OCI-LY7 (cell line): ENCODE results near the gene COL9A1. TPM values are rescaled to one million over a fixed set of nuclear protein-coding genes. Genes with fewer than 3 reads are reported as not detected.

Experiments used
- BruUV-seq: library from RNA; stranded (reverse); fragments of 400-500 nt; replicated peaks from 2 replicates; lab custom pipeline; 2021; lab: Mats Ljungman, UMichigan
- CTCF ChIA-PET: fragments of 300-600 bp; sonication (Branson Sonifier 250); formaldehyde crosslinking; loops from one replicate; lab custom pipeline; 2022; ENCODE audit warnings: antibody characterized with exemption; ENCODE audit not compliant: unreplicated experiment; lab: Charles Lee
- POLR2A ChIA-PET: fragments of 300-600 bp; sonication (Branson Sonifier 250); formaldehyde crosslinking; loops from one replicate; lab custom pipeline; 2022; ENCODE audit warnings: antibody characterized with exemption; lab: Charles Lee
- DNase-seq: peaks from one replicate; pipeline ENCODE4 v3.0.0-alpha.2; 2015; ENCODE audit warnings: low spot score
- H2AFZ ChIP-seq: fragments of 200-600 bp; sonication (generic), shearing (Covaris generic); 2 replicates; pipeline ENCODE4 v1.6.1; 2014; ENCODE audit warnings: mild to moderate bottlenecking, antibody characterized with exemption, low read length, moderate library complexity
- H3K27ac ChIP-seq: fragments of 200-600 bp; sonication (generic); 2 replicates; pipeline ENCODE4 v1.5.1; 2014; ENCODE audit warnings: mixed run types, low read depth, mild to moderate bottlenecking, moderate library complexity, low read length, inconsistent platforms; ENCODE audit not compliant: poor library complexity, severe bottlenecking
- H3K36me3 ChIP-seq: fragments of 200-600 bp; sonication (generic); 2 replicates; pipeline ENCODE4 v1.6.1; 2014; ENCODE audit warnings: mild to moderate bottlenecking, antibody characterized with exemption, low read length, moderate library complexity, mixed read lengths; ENCODE audit not compliant: insufficient read depth
- H3K4me1 ChIP-seq: fragments of 200-600 bp; sonication (generic); 2 replicates; pipeline ENCODE4 v1.5.1; 2014; ENCODE audit warnings: mild to moderate bottlenecking, low read length; ENCODE audit not compliant: insufficient read depth, poor library complexity, severe bottlenecking
- H3K4me2 ChIP-seq: fragments of 200-600 bp; sonication (generic); 2 replicates; pipeline ENCODE4 v1.6.1; 2014; ENCODE audit warnings: mild to moderate bottlenecking, low read length
- H3K4me3 ChIP-seq: fragments of 200-600 bp; sonication (generic); 2 replicates; pipeline ENCODE4 v1.5.1; 2014; ENCODE audit warnings: mild to moderate bottlenecking, low read depth, low read length; ENCODE audit not compliant: poor library complexity, severe bottlenecking
- H3K79me2 ChIP-seq: fragments of 200-600 bp; sonication (generic); 2 replicates; pipeline ENCODE4 v1.6.1; 2016; ENCODE audit warnings: low read depth, mild to moderate bottlenecking, low read length, moderate library complexity, mixed read lengths; ENCODE audit not compliant: insufficient read depth
- H3K9me2 ChIP-seq: fragments of 200-600 bp; sonication (generic); 2 replicates; pipeline ENCODE4 v1.6.1; 2016; ENCODE audit warnings: mild to moderate bottlenecking, low read length, mixed read lengths; ENCODE audit not compliant: insufficient read depth
- H3K9me3 ChIP-seq: fragments of 200-600 bp; sonication (generic); 2 replicates; pipeline ENCODE4 v1.6.1; 2014; ENCODE audit warnings: mild to moderate bottlenecking, mixed run types, low read length, mixed read lengths
- H4K20me1 ChIP-seq: fragments of 200-600 bp; sonication (generic); 2 replicates; pipeline ENCODE4 v1.6.1; 2014; ENCODE audit warnings: mild to moderate bottlenecking, antibody characterized with exemption, low read length, moderate library complexity, mixed read lengths; ENCODE audit not compliant: insufficient read depth
- EZH2phosphoT487 ChIP-seq: fragments of 200-600 bp; sonication (generic); IDR thresholded peaks from 2 replicates; pipeline ENCODE4 v1.6.1; 2018; ENCODE audit warnings: low read depth, borderline replicate concordance, mild to moderate bottlenecking, mixed run types, antibody characterized with exemption, low read length, moderate library complexity, mixed read lengths
- intact Hi-C: fragments of 100-400 bp; cut with micrococcal nuclease; formaldehyde crosslinking; loops from one replicate; pipeline ENCODE4 v1.10.0; 2022; ENCODE audit not compliant: unreplicated experiment
- total RNA-seq, 2 experiments: library from RNA; depleted of rRNA in 1 of 2; stranded (reverse); fragments of >200 nt in 1 of 2; shearing (Covaris generic) in 1 of 2; gene quantifications; 2 replicates each; pipeline ENCODE4 v1.2.3, GENCODE V29; 2014 to 2022
- TF ChIP-seq, protein P1 (sequence below): fragments of 200-600 bp; sonication (generic); conservative IDR thresholded peaks from 2 replicates; pipeline ENCODE4 v1.5.1; 2014; ENCODE audit warnings: mild to moderate bottlenecking, antibody characterized with exemption, low read length, moderate library complexity, mixed read lengths

Gene COL9A1
- total RNA-seq, 2 experiments from 2014 or later = not detected

DNA sequence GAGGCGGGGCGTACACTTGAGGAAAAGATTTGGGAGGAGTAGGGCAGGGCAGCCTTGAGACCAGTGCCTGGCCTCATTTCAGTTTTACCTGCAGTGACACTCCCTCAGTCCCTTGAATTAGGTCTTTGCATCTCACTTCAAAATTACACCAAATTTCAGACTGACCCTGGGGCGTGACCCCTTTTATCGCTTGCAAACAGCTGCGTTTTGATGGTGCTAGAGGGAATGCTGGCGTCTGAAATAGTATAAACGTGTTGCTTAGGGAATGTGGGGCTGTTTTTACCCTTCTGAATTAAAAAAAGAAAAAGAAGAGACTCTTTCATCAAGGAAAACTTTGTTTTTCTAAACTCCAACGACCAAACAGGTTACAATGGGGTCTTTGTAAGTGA lies 21.0 kb downstream of the COL9A1 start:
- Histone ChIP-seq H3K36me3 (no peaks in the 10 kb centered on the region), H3K4me3 (no peak overlapping the region), H3K9me2 (no peaks in the 10 kb centered on the region), H4K20me1 (no peaks in the 10 kb centered on the region), H3K4me1 (no peaks in the 10 kb centered on the region), H3K9me3 (no peaks in the 10 kb centered on the region), H3K4me2 (no peak overlapping the region), H2AFZ (no peak overlapping the region), H3K79me2 (no peaks in the 10 kb centered on the region), H3K27ac (no peak overlapping the region)
- no peak for DNase-seq
- intact Hi-C loops = no loop called here
- POLR2A ChIA-PET = no interaction called here
- CTCF ChIA-PET = no interaction called here
- BruUV-seq = no TSS peak
- TF ChIP-seq EZH2phosphoT487 = no peak
- TF ChIP-seq, protein P1, sequence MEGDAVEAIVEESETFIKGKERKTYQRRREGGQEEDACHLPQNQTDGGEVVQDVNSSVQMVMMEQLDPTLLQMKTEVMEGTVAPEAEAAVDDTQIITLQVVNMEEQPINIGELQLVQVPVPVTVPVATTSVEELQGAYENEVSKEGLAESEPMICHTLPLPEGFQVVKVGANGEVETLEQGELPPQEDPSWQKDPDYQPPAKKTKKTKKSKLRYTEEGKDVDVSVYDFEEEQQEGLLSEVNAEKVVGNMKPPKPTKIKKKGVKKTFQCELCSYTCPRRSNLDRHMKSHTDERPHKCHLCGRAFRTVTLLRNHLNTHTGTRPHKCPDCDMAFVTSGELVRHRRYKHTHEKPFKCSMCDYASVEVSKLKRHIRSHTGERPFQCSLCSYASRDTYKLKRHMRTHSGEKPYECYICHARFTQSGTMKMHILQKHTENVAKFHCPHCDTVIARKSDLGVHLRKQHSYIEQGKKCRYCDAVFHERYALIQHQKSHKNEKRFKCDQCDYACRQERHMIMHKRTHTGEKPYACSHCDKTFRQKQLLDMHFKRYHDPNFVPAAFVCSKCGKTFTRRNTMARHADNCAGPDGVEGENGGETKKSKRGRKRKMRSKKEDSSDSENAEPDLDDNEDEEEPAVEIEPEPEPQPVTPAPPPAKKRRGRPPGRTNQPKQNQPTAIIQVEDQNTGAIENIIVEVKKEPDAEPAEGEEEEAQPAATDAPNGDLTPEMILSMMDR = no peak

DNA sequence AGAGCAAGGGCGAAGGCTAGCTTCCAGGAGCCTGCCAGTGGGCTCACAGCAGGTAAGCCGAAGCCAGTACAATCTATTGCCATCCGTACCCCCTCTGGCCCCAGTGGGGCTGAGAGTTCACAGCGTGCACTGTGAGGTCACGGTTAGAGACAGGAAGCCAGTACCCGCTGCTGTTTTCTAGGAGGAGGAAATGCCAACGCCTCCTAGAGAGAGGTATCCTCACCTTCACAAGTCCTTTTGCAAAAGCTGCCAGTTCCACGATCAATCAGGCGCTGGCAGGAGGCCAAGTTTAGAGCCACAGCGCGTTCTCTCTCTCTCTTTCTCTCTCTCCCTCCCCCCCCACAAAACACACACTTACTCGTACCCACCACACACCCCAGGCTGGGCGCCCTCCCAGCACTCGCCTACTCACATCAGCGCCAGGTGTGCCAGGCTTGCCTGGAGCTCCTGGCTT lies 22.5 kb downstream of the COL9A1 start:
- Histone ChIP-seq H3K36me3 (no peaks in the 10 kb centered on the region), H3K4me3 (no peak overlapping the region), H3K9me2 (no peaks in the 10 kb centered on the region), H3K27ac (no peak overlapping the region), H3K9me3 (no peaks in the 10 kb centered on the region), H2AFZ (no peak overlapping the region), H3K79me2 (no peaks in the 10 kb centered on the region), H3K4me1 (no peaks in the 10 kb centered on the region), H4K20me1 (no peaks in the 10 kb centered on the region), H3K4me2 (no peak overlapping the region)
- DNase-seq = no peak
- no peak for TF ChIP-seq EZH2phosphoT487
- TF ChIP-seq, protein P1 = no peak
- BruUV-seq = no TSS peak
- intact Hi-C loops = no loop called here
- ChIA-PET POLR2A (interaction anchor here (0.6 kb wide), 2 partner anchors 20 to 30 kb away, joined by 3 to 5 read pairs; no protein-coding TSS in a partner anchor), CTCF (no interaction called here)

DNA sequence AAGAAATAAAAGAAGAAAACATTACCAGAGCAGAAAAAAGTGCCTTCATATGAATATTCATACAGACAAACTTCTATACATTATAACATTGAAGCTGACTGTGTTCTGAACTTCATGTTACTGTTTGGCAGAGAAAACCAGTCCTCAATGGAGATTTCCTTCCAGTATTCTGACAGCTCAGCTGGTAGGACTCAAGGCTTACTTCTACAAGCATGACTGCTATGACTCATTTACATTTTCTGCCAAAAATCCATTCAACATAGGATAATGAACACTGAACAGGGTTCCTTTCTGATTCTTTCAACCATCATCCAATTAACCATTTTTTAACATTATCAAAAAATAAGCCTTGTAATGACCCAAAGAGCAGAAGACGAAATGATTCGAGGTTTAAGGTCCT lies 25.4 kb downstream of the COL9A1 start:
- Histone ChIP-seq H2AFZ (no peak overlapping the region), H3K36me3 (no peaks in the 10 kb centered on the region), H3K79me2 (no peaks in the 10 kb centered on the region), H3K27ac (no peak overlapping the region), H3K4me1 (no peaks in the 10 kb centered on the region), H3K9me3 (no peaks in the 10 kb centered on the region), H3K4me3 (no peak overlapping the region), H3K4me2 (no peak overlapping the region), H3K9me2 (no peaks in the 10 kb centered on the region), H4K20me1 (no peaks in the 10 kb centered on the region)
- no TSS peak for BruUV-seq
- CTCF ChIA-PET = no interaction called here
- intact Hi-C loops = no loop called here
- no peak for TF ChIP-seq EZH2phosphoT487
- TF ChIP-seq, protein P1 = no peak
- no peak for DNase-seq
- POLR2A ChIA-PET = no interaction called here
